Calu3 (cell line): ENCODE data around the gene PMPCA. TPM values are rescaled to one million over a fixed set of nuclear protein-coding genes. Genes with fewer than 3 reads are reported as not detected.

Experiments
- BruUV-seq: library from RNA; stranded (reverse); fragments of 400-500 nt; replicated peaks from 2 replicates; lab custom pipeline; 2021; lab: Mats Ljungman, UMichigan
- CTCF ChIA-PET: fragments of 300-600 bp; sonication (Branson Sonifier 250); formaldehyde crosslinking; loops from one replicate; lab custom pipeline; 2022; ENCODE audit warnings: antibody characterized with exemption; lab: Charles Lee
- DNase-seq: peaks from one replicate; pipeline ENCODE4 v3.0.0; 2022
- H3K27ac Mint-ChIP-seq: one replicate; pipeline ENCODE4 v1.8.0; 2022; ENCODE audit warnings: mixed read lengths; ENCODE audit not compliant: unreplicated experiment
- H3K27me3 Mint-ChIP-seq: one replicate; pipeline ENCODE4 v1.8.0; 2022; ENCODE audit warnings: mixed read lengths; ENCODE audit not compliant: unreplicated experiment
- H3K36me3 Mint-ChIP-seq: one replicate; pipeline ENCODE4 v1.8.0; 2022; ENCODE audit warnings: mild to moderate bottlenecking, moderate library complexity, mixed read lengths; ENCODE audit not compliant: insufficient read depth, unreplicated experiment
- H3K4me1 Mint-ChIP-seq: one replicate; pipeline ENCODE4 v1.8.0; 2022; ENCODE audit warnings: mild to moderate bottlenecking, low read depth, mixed read lengths; ENCODE audit not compliant: unreplicated experiment
- H3K4me3 Mint-ChIP-seq: one replicate; pipeline ENCODE4 v1.8.0; 2022; ENCODE audit warnings: mild to moderate bottlenecking, low read depth, moderate library complexity, mixed read lengths; ENCODE audit not compliant: unreplicated experiment
- H3K9me3 Mint-ChIP-seq: one replicate; pipeline ENCODE4 v1.8.0; 2022; ENCODE audit warnings: low read depth, mixed read lengths; ENCODE audit not compliant: unreplicated experiment
- intact Hi-C: fragments of 100-400 bp; cut with micrococcal nuclease; formaldehyde crosslinking; loops from one replicate; pipeline ENCODE4 v1.10.0; 2022; ENCODE audit not compliant: unreplicated experiment
- total RNA-seq: library from RNA; stranded (reverse); gene quantifications from 2 replicates; pipeline ENCODE4 v1.2.3, GENCODE V29; 2022
- TF ChIP-seq, protein P1 (sequence below): fragments of 200-600 bp; IDR thresholded peaks from one replicate; pipeline ENCODE4 v1.8.0; 2022; ENCODE audit warnings: antibody characterized with exemption; ENCODE audit not compliant: unreplicated experiment

Gene PMPCA
- total RNA-seq, 1 experiment from 2014 or later, result 44.0 TPM

DNA sequence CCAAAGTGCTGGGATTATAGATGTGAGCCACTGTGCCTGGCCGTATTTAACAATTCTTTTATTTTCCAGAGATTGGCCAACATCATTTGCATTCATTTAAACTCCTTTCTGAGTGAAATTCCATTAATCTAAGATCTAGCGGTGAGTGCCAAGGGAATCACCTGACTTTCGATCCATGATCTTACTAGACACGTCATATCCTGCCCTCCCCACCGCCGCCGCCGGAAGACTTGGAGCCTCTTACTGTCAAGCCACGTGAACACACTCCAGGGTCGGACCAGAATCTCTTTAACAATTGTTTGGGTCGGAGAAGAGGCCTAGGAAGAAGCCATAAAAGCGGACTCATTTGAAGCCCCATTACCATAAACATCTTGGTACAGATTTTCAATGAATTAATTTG, 16.3 kb downstream of the PMPCA start:
- BruUV-seq, result no TSS peak
- intact Hi-C loops, result no loop called here
- TF ChIP-seq, protein P1, sequence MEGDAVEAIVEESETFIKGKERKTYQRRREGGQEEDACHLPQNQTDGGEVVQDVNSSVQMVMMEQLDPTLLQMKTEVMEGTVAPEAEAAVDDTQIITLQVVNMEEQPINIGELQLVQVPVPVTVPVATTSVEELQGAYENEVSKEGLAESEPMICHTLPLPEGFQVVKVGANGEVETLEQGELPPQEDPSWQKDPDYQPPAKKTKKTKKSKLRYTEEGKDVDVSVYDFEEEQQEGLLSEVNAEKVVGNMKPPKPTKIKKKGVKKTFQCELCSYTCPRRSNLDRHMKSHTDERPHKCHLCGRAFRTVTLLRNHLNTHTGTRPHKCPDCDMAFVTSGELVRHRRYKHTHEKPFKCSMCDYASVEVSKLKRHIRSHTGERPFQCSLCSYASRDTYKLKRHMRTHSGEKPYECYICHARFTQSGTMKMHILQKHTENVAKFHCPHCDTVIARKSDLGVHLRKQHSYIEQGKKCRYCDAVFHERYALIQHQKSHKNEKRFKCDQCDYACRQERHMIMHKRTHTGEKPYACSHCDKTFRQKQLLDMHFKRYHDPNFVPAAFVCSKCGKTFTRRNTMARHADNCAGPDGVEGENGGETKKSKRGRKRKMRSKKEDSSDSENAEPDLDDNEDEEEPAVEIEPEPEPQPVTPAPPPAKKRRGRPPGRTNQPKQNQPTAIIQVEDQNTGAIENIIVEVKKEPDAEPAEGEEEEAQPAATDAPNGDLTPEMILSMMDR, result no peak
- peaks cover 39% of the 10 kb centered on the region for H3K36me3 Mint-ChIP-seq
- no peak overlapping the region for H3K4me3 Mint-ChIP-seq
- CTCF ChIA-PET, result no interaction called here
- H3K27me3 Mint-ChIP-seq, result no peaks in the 10 kb centered on the region
- no peak overlapping the region for H3K27ac Mint-ChIP-seq
- H3K9me3 Mint-ChIP-seq, result no peaks in the 10 kb centered on the region
- H3K4me1 Mint-ChIP-seq, result no peaks in the 10 kb centered on the region
- DNase-seq, result no peak

DNA sequence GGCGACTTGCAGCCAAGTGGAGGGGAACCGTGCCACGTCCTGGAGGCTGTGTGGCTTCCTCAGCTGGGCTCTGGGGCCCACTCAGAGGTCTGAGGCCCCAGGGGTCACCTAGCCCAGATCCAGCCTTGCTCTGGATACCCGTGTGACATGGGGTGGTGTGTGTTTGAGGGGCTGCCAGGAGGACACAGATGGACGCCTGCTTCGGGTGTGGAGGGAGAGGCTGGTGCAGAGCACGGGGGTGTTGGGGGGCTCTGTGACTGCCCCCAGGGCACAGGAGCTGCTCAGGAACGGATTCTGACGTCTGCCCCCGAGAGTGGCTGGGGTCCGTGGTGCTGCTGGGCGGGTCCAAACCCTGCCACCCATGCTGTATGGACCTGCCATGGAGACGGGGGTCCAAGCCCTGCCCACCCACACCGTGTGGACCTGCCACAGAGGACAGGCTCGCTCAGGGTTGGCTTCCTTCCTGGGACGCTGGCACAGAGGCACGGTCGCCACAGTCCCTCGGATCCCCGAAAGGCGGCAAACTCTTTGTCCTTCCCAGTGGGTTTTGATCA, 18.7 kb downstream of the PMPCA start:
- no TSS peak for BruUV-seq
- Mint-ChIP-seq H3K27me3 (no peaks in the 10 kb centered on the region), H3K27ac (no peak overlapping the region), H3K36me3 (peaks cover 29% of the 10 kb centered on the region), H3K4me3 (no peak overlapping the region), H3K9me3 (no peaks in the 10 kb centered on the region), H3K4me1 (no peaks in the 10 kb centered on the region)
- CTCF ChIA-PET, result no interaction called here
- no peak for DNase-seq
- intact Hi-C loops, result no loop called here
- TF ChIP-seq, protein P1, result no peak

DNA sequence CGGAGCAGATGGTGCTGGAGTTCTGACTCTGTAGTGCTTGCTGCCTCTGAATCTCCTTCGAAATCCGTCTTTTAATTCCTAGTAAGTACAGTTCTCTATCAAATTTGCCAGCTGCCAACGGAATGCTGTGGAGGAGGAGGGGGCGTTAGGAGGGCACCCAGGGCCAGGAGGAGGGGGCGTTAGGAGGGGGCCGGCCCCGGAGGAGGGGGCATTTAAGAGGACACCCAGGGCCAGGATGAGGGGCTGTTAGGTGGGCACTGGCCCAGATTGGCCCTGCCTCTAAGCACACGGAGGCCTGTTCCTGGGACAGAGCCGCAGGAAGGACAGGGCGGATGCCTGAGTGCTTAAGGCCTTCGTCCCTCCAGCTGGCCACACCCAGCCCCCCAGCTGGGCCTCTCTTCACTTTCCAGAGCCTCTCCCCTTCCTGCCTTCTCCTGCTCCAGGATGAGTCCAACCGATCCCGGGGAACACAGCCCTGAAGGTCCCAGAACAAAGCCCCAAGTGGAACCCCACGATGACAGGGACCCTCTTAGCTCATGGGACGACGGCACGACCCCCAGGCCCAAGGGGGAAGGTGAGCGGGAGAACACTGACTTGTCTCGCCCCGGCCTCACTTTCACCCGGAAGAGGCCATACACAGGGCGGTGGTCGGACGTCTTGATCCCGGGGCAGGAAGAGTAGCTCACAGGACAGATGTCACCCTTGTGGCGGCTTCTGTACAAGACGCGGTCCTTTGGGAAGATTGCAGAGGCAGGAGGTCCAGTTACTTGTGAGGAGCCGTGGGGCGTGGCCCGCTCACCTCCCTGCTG, 19.4 kb downstream of the PMPCA start:
- H3K27ac Mint-ChIP-seq, result no peak overlapping the region
- BruUV-seq, result no TSS peak
- peaks cover 29% of the 10 kb centered on the region for H3K36me3 Mint-ChIP-seq
- no peaks in the 10 kb centered on the region for H3K9me3 Mint-ChIP-seq
- intact Hi-C loops, result no loop called here
- no peak for DNase-seq
- H3K27me3 Mint-ChIP-seq, result no peaks in the 10 kb centered on the region
- TF ChIP-seq, protein P1, result no peak
- CTCF ChIA-PET, result no interaction called here
- no peak overlapping the region for H3K4me3 Mint-ChIP-seq
- H3K4me1 Mint-ChIP-seq, result no peaks in the 10 kb centered on the region

DNA sequence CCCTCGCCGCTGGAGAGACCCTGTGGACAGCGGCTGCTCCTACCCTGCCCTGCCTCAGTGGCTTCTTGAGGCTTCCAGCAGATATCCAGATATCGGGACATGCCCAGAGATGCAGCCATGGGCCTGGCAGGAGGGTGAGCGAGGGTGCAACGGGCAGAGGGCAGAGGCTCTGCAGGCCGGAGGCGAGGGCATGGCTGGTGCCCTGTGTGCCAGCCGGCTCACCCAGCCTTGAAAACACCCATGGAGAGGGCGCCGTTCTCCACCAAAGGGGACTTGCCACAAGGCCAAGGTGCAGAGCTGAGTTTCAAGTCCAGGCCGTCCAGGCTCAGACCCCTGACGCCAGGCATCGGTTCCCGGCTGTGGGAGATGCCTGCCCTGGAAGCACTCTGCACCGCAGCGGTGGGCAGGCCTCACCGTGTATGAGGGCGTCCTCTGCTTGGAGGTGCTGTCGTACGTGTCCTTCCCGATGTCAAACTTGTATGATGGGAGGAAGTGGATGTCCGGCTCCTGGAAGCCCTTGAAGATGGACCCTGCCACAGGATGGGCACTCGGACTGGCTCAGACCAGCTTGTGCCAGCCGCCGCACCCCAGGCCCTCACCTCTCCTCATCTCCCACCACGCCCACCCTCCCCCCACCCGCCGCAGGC, 20.3 kb downstream of the PMPCA start:
- Mint-ChIP-seq H3K36me3 (peaks cover 25% of the 10 kb centered on the region), H3K27ac (no peak overlapping the region), H3K4me1 (no peaks in the 10 kb centered on the region), H3K4me3 (no peak overlapping the region), H3K9me3 (no peaks in the 10 kb centered on the region), H3K27me3 (no peaks in the 10 kb centered on the region)
- TF ChIP-seq, protein P1, result no peak
- DNase-seq, result no peak
- intact Hi-C loops, result no loop called here
- BruUV-seq, result no TSS peak
- CTCF ChIA-PET, result no interaction called here
